OCI-LY3 (cell line): Measurements from ENCODE around the gene CACNG1.

Source experiments
- EZH2phosphoT487 ChIP-seq: fragments of 200-600 bp; shearing (Covaris generic); IDR thresholded peaks from 2 replicates; pipeline ENCODE4 v1.6.1; 2018; ENCODE audit warnings: antibody characterized with exemption, mixed run types, low read depth
- TF ChIP-seq, protein P1 (sequence below): fragments of 200-600, 300-600 bp; sonication (generic); IDR thresholded peaks from 2 replicates; pipeline ENCODE4 v1.5.1; 2014; ENCODE audit warnings: antibody characterized with exemption, low read length, low read depth

GRCh38 chr17:67076290-67076689 is 31.9 kb downstream of the CACNG1 start:
- TF ChIP-seq, protein P1, sequence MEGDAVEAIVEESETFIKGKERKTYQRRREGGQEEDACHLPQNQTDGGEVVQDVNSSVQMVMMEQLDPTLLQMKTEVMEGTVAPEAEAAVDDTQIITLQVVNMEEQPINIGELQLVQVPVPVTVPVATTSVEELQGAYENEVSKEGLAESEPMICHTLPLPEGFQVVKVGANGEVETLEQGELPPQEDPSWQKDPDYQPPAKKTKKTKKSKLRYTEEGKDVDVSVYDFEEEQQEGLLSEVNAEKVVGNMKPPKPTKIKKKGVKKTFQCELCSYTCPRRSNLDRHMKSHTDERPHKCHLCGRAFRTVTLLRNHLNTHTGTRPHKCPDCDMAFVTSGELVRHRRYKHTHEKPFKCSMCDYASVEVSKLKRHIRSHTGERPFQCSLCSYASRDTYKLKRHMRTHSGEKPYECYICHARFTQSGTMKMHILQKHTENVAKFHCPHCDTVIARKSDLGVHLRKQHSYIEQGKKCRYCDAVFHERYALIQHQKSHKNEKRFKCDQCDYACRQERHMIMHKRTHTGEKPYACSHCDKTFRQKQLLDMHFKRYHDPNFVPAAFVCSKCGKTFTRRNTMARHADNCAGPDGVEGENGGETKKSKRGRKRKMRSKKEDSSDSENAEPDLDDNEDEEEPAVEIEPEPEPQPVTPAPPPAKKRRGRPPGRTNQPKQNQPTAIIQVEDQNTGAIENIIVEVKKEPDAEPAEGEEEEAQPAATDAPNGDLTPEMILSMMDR, result no peak
- no peak for TF ChIP-seq EZH2phosphoT487
